ENCODE data around the gene OBP2A. TPM values are rescaled to one million over a fixed set of nuclear protein-coding genes. Genes with fewer than 3 reads are reported as not detected.

Gene OBP2A
- total RNA-seq, 2 experiments from 2014 or later: not detected

DNA sequence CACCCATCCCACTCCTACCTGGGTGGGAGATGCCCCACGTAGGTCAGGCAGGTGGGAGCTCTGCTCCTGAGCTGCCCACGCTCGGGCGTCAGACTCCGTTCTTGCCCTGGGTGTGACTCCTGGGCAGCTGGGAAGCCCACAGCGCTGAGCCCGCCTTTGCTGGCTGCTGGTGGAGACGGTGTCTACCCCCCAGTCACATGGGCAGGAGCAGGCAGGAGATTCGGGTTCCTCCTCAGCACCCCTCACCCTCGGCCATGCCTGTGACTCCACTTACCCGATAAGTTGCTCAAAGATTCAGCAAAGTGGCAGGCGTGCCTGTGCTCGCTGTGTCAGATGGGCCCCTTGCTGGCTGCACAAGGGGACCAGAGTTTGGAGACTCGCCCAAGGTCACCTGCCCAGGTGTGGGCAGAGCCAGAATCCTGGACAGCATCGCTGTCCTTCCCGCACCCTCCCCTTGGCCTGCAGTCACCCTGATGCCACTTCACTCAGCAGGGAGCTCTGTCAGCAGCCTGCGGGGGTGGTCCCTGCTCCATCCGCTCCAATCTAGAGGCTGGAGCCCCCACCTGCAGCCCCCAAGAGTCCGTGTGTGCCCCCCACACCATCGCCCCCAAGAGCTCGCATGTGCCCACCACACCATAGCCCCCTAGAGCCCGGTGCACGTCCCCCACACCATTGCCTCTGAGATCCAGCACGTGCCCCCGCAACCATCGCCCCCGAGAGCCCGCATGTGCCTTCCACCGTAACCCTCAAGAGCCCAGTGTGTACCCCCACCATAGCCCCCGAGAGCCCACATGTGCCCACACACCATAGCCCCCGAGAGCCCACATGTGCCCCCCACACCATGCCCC is 20.5 kb upstream of the OBP2A start:
- Histone ChIP-seq H4K20me1 (ENCODE audit: insufficient read depth, low read length) (no peaks in the 10 kb centered on the region), H3K4me1 (ENCODE audit: insufficient read depth, low read length, poor library complexity, severe bottlenecking) (no peaks in the 10 kb centered on the region), H3K27ac (ENCODE audit: low read depth, low read length, poor library complexity, severe bottlenecking) (no peak overlapping the region), H3K9me2 (ENCODE audit: insufficient read depth, low read length) (no peaks in the 10 kb centered on the region), H3K36me3 (ENCODE audit: insufficient read depth, low read length) (no peaks in the 10 kb centered on the region), H3K4me3 (ENCODE audit: low read depth, low read length, poor library complexity, severe bottlenecking) (no peak overlapping the region), H3K9me3 (ENCODE audit: low read length) (no peaks in the 10 kb centered on the region), H3K4me2 (ENCODE audit: low read length) (no peak overlapping the region), H3K79me2 (ENCODE audit: insufficient read depth, low read depth, low read length) (no peaks in the 10 kb centered on the region), H2AFZ (ENCODE audit: low read length) (no peak overlapping the region)
- DNase-seq (ENCODE audit: low spot score): no peak
- ChIA-PET CTCF (ENCODE audit: unreplicated experiment) (no interaction called here), POLR2A (no interaction called here)
- intact Hi-C loops (cut with micrococcal nuclease; ENCODE audit: unreplicated experiment): no loop called here
- TF ChIP-seq, protein P1, sequence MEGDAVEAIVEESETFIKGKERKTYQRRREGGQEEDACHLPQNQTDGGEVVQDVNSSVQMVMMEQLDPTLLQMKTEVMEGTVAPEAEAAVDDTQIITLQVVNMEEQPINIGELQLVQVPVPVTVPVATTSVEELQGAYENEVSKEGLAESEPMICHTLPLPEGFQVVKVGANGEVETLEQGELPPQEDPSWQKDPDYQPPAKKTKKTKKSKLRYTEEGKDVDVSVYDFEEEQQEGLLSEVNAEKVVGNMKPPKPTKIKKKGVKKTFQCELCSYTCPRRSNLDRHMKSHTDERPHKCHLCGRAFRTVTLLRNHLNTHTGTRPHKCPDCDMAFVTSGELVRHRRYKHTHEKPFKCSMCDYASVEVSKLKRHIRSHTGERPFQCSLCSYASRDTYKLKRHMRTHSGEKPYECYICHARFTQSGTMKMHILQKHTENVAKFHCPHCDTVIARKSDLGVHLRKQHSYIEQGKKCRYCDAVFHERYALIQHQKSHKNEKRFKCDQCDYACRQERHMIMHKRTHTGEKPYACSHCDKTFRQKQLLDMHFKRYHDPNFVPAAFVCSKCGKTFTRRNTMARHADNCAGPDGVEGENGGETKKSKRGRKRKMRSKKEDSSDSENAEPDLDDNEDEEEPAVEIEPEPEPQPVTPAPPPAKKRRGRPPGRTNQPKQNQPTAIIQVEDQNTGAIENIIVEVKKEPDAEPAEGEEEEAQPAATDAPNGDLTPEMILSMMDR (conservative IDR thresholded peaks at IDR 0.05; ENCODE audit: low read length): no peak
- BruUV-seq (replicated peaks): no TSS peak

DNA sequence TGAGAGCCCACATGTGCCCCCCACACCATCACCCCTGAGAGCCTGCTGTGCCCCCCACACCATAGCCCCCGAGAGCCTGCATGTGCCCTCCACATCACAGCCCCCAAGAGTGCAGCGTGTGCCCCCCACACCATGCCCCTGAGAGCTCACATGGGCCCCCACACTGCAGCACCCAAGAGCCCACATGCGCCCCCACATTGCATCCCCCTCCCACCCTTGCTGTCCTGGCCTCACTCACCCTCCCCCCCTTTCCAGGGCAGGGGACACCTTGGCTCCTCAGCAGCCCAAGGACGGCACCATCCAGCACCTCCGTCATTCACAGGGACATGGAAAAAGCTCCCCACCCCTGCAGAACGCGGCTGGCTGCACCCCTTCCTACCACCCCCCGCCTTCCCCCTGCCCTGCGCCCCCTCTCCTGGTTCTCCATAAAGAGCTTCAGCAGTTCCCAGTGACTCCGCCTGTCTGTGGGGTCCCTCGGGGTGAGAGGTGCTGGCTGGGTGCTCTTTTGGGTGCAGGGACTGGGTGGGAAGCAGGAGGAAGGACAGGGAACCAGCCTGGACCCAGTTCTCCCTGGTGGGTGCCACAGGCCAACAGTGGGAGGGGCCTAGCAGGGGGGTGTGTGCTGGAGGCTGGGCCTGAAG is 19.7 kb upstream of the OBP2A start:
- no peak for DNase-seq (ENCODE audit: low spot score)
- no TSS peak for BruUV-seq (replicated peaks)
- no peaks in the 10 kb centered on the region for H3K9me3 ChIP-seq (ENCODE audit: low read length)
- intact Hi-C loops (cut with micrococcal nuclease; ENCODE audit: unreplicated experiment): no loop called here
- no peak overlapping the region for H2AFZ ChIP-seq (ENCODE audit: low read length)
- ChIA-PET POLR2A (no interaction called here), CTCF (ENCODE audit: unreplicated experiment) (no interaction called here)
- no peak overlapping the region for H3K27ac ChIP-seq (ENCODE audit: low read depth, low read length, poor library complexity, severe bottlenecking)
- no peaks in the 10 kb centered on the region for H4K20me1 ChIP-seq (ENCODE audit: insufficient read depth, low read length)
- no peaks in the 10 kb centered on the region for H3K9me2 ChIP-seq (ENCODE audit: insufficient read depth, low read length)
- no peaks in the 10 kb centered on the region for H3K4me1 ChIP-seq (ENCODE audit: insufficient read depth, low read length, poor library complexity, severe bottlenecking)
- no peaks in the 10 kb centered on the region for H3K79me2 ChIP-seq (ENCODE audit: insufficient read depth, low read depth, low read length)
- no peak overlapping the region for H3K4me2 ChIP-seq (ENCODE audit: low read length)
- TF ChIP-seq, protein P1 (conservative IDR thresholded peaks at IDR 0.05; ENCODE audit: low read length): no peak
- TF ChIP-seq EZH2phosphoT487 (IDR thresholded peaks at IDR 0.05; ENCODE audit: borderline replicate concordance, low read depth, low read length): no peak
- H3K36me3 ChIP-seq (ENCODE audit: insufficient read depth, low read length): no peaks in the 10 kb centered on the region
- no peak overlapping the region for H3K4me3 ChIP-seq (ENCODE audit: low read depth, low read length, poor library complexity, severe bottlenecking)
